ENCODE results near the gene NLGN1. TPM values are rescaled to one million over a fixed set of nuclear protein-coding genes. Genes with fewer than 3 reads are reported as not detected.

The NLGN1 gene
- total and polyA plus RNA-seq, 2 of the 13 experiments (the other 11 are each of a cell fraction or from before 2014, with no cell fraction given) = not detected

DNA sequence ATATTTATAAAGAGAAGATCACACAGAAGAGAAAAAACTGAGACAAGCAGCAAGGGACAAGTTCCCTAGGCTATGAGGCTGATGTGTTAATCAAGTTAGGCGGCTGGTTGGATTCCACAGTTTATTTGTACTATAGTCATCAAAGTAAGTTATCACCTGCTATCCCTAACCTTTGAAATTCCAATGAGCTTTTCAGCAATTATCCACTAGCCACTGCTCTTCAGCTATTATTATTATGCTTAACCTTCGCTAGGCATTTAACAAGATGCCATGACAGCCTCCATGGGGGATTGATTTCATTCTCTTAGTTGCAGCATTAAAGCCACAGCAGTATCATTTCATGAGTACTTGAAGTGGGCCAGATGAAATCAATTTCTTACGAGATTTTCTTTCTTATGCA is 762.1 kb downstream of the NLGN1 start (continued):
- TF ChIP-seq ZHX2 (IDR thresholded peaks at IDR 0.05; ENCODE audit: low read depth) (no peak), ZHX2 (CRISPR knock-in tag; IDR thresholded peaks at IDR 0.05; ENCODE audit: borderline replicate concordance) (no peak)
- TF ChIP-seq, protein P1, sequence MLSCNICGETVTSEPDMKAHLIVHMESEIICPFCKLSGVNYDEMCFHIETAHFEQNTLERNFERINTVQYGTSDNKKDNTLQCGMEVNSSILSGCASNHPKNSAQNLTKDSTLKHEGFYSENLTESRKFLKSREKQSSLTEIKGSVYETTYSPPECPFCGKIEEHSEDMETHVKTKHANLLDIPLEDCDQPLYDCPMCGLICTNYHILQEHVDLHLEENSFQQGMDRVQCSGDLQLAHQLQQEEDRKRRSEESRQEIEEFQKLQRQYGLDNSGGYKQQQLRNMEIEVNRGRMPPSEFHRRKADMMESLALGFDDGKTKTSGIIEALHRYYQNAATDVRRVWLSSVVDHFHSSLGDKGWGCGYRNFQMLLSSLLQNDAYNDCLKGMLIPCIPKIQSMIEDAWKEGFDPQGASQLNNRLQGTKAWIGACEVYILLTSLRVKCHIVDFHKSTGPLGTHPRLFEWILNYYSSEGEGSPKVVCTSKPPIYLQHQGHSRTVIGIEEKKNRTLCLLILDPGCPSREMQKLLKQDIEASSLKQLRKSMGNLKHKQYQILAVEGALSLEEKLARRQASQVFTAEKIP (CRISPR knock-in tag; IDR thresholded peaks at IDR 0.05; ENCODE audit: borderline replicate concordance) = no peak

GRCh38 chr3:174162550-174162949 is 765.0 kb downstream of the NLGN1 start:
- DNase-seq (ENCODE audit: low spot score) = no peak
- in situ Hi-C loops (cut with HindIII; ENCODE audit: extremely low pct_ligation_motif_present, low pct_unique_long_range_greater_than_20kb) = no loop called here
- CTCF ChIA-PET (ENCODE audit: low intra/inter-chr PET ratio, low total read pairs) = no interaction called here
- TF ChIP-seq ZNF747 (CRISPR knock-in tag; IDR thresholded peaks at IDR 0.05; ENCODE audit: borderline replicate concordance) (no peak), ZIK1 (CRISPR knock-in tag; IDR thresholded peaks at IDR 0.05; ENCODE audit: borderline replicate concordance, low read depth) (no peak), ZSCAN9 (CRISPR knock-in tag; IDR thresholded peaks at IDR 0.05; ENCODE audit: borderline replicate concordance) (no peak), ZNF292 (CRISPR knock-in tag; IDR thresholded peaks at IDR 0.05; ENCODE audit: borderline replicate concordance, low read depth) (no peak), GATAD2A (CRISPR knock-in tag; IDR thresholded peaks at IDR 0.05) (no peak), RXRA (CRISPR knock-in tag; IDR thresholded peaks at IDR 0.05) (no peak), ZNF432 (CRISPR knock-in tag; IDR thresholded peaks at IDR 0.05; ENCODE audit: borderline replicate concordance) (no peak), JDP2 (CRISPR knock-in tag; IDR thresholded peaks at IDR 0.05; ENCODE audit: borderline replicate concordance) (no peak), ASH2L (IDR thresholded peaks at IDR 0.05; ENCODE audit: insufficient read length, low read depth, low read length) (no peak)
- TF ChIP-seq, protein P2, sequence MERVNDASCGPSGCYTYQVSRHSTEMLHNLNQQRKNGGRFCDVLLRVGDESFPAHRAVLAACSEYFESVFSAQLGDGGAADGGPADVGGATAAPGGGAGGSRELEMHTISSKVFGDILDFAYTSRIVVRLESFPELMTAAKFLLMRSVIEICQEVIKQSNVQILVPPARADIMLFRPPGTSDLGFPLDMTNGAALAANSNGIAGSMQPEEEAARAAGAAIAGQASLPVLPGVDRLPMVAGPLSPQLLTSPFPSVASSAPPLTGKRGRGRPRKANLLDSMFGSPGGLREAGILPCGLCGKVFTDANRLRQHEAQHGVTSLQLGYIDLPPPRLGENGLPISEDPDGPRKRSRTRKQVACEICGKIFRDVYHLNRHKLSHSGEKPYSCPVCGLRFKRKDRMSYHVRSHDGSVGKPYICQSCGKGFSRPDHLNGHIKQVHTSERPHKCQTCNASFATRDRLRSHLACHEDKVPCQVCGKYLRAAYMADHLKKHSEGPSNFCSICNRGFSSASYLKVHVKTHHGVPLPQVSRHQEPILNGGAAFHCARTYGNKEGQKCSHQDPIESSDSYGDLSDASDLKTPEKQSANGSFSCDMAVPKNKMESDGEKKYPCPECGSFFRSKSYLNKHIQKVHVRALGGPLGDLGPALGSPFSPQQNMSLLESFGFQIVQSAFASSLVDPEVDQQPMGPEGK (CRISPR knock-in tag; IDR thresholded peaks at IDR 0.05) = no peak

More at GRCh38 chr3:174162550-174162949, 765.0 kb downstream of the NLGN1 start:
- POLR2A ChIA-PET = no interaction called here
- no peak overlapping the region for H3K9ac ChIP-seq (ENCODE audit: insufficient read depth, low read depth, low read length)
- no TSS peak for BruUV-seq (replicated peaks)
- H3K36me3 ChIP-seq (replicated peaks in 1 of 2; ENCODE audit: control insufficient read depth in 1 of 2, insufficient read depth in 2 of 2, low read length in 2 of 2) = no peaks in the 10 kb centered on the region
- no peak overlapping the region for H3K4me3 ChIP-seq (replicated peaks in 1 of 3; ENCODE audit: insufficient read depth in 1 of 3, low read depth in 2 of 3, low read length in 3 of 3)
- no peak overlapping the region for H2AFZ ChIP-seq (ENCODE audit: low read length)
- H3K4me1 ChIP-seq (ENCODE audit: insufficient read depth, low read length) = no peaks in the 10 kb centered on the region
- H3K79me2 ChIP-seq (ENCODE audit: insufficient read depth, low read length) = no peaks in the 10 kb centered on the region
- no peak overlapping the region for H3K4me2 ChIP-seq (ENCODE audit: low read depth, low read length)
- intact Hi-C loops (cut with micrococcal nuclease; ENCODE audit: unreplicated experiment) = no loop called here
- 0% methylated on average over 1 of the region's 1 CpG for WGBS (ENCODE audit: low lambda C conversion rate)
- no peak overlapping the region for H3K27ac ChIP-seq (ENCODE audit: extremely low read length, insufficient read depth, low read length)
- no peak for FAIRE-seq
- ATAC-seq = no peak
- H4K20me1 ChIP-seq (ENCODE audit: insufficient read depth, low read length) = no peaks in the 10 kb centered on the region; the same call in 1 of the 2 replicates
- H3K9me3 ChIP-seq (ENCODE audit: low read length) = 0 out of 2 replicates have a peak, but pooled peaks cover 9% of the 10 kb centered on the region
- H3K27me3 ChIP-seq (ENCODE audit: control insufficient read depth in 1 of 2, insufficient read depth in 2 of 2, low read length in 2 of 2) = no peaks in the 10 kb centered on the region
